MM.1S (cell line): ENCODE data around the gene DTX3L.

Experiments used
- EZH2 ChIP-seq: fragments of 300-600 bp; sonication (generic); optimal IDR thresholded peaks from 2 replicates; pipeline ENCODE3; 2017; ENCODE audit warnings: low read depth, mild to moderate bottlenecking, antibody characterized with exemption, low read length, mixed read lengths
- EZH2phosphoT487 ChIP-seq: fragments of 300-600 bp; sonication (generic); IDR thresholded peaks from 2 replicates; pipeline ENCODE4 v1.6.1; 2018; ENCODE audit warnings: antibody characterized with exemption, low read length
- TF ChIP-seq, protein P1 (sequence below): fragments of 300-600 bp; sonication (generic); IDR thresholded peaks from 2 replicates; pipeline ENCODE4 v1.5.1; 2016; ENCODE audit warnings: antibody characterized with exemption, low read length, mixed read lengths

DNA sequence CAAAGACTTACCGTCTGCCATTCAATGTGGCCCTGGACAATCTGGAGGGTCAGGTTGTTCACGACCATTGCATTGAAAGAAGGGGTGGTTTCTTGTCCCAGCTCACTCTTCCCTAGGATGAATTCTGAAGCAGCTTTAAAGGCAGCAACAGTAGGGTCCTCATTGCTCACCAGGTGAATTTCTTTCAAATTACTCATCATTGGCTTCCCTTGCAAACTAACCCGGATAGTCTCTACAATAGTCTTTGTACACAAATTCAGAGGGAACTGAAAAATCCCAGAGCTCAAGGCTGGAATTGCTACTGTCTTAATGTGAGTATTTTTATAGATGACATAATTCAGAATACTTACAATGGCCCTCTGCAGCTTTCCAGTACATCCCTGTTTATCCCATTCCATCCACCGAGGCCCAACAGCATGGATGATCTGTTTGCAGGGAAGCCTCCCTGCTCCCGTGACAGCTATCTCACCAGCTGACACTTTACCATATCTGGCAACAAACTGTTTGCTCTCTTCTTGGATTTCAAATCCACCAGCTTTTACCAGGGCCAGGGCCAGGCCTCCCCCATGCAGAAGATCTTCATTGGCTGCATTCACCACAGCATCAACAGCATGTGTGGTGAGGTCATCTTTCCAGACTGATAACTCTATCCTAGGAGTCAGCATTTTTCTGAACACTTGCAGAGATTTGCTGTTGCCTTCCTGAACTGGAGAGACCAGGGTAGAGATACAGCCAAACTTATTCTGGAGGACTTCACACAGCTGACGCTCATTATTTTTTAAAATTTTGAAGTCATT lies 8.7 kb upstream of the DTX3L start:
- TF ChIP-seq EZH2 (no peak), EZH2phosphoT487 (no peak)
- TF ChIP-seq, protein P1, sequence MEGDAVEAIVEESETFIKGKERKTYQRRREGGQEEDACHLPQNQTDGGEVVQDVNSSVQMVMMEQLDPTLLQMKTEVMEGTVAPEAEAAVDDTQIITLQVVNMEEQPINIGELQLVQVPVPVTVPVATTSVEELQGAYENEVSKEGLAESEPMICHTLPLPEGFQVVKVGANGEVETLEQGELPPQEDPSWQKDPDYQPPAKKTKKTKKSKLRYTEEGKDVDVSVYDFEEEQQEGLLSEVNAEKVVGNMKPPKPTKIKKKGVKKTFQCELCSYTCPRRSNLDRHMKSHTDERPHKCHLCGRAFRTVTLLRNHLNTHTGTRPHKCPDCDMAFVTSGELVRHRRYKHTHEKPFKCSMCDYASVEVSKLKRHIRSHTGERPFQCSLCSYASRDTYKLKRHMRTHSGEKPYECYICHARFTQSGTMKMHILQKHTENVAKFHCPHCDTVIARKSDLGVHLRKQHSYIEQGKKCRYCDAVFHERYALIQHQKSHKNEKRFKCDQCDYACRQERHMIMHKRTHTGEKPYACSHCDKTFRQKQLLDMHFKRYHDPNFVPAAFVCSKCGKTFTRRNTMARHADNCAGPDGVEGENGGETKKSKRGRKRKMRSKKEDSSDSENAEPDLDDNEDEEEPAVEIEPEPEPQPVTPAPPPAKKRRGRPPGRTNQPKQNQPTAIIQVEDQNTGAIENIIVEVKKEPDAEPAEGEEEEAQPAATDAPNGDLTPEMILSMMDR = no peak
